ENCODE results near the gene OR2AE1. TPM values are rescaled to one million over a fixed set of nuclear protein-coding genes. Genes with fewer than 3 reads are reported as not detected.
A peak's percentile ranks its signal among the peaks of the same experiment; 100 is the strongest.

Gene OR2AE1, protein sequence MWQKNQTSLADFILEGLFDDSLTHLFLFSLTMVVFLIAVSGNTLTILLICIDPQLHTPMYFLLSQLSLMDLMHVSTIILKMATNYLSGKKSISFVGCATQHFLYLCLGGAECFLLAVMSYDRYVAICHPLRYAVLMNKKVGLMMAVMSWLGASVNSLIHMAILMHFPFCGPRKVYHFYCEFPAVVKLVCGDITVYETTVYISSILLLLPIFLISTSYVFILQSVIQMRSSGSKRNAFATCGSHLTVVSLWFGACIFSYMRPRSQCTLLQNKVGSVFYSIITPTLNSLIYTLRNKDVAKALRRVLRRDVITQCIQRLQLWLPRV
- not detected in 2 replicates for total RNA-seq (2021)
- percentile 32 among the genes with signal in this experiment for Bru-seq, nascent RNA
- BruChase-seq, experiment 1, labeled RNA remaining after a 2-hour chase, result percentile 32 among the genes with signal in this experiment
- BruChase-seq, experiment 2, labeled RNA remaining after a 6-hour chase, result percentile 6 among the genes with signal in this experiment
- long read RNA-seq, result 0 reads

GRCh38 chr7:99876933-99877332, at the start of gene OR2AE1:
TSS of gene OR2AE1 (minus strand) at chr7:99877033. CDS start at chr7:99877033, 0 bp downstream.
- Histone ChIP-seq H3K36me3 (ENCODE audit: low read depth) (no peaks in the 10 kb centered on the region), H3K79me2 (ENCODE audit: low read depth) (no peaks in the 10 kb centered on the region), H4K20me1 (ENCODE audit: insufficient read depth) (no peaks in the 10 kb centered on the region), H2AFZ (no peak within 1 kb of the TSS), H3K4me2 (no peak within 1 kb of the TSS), H3F3A (ENCODE audit: insufficient read depth, low read depth) (no peaks in the 10 kb centered on the region), H3K4me1 (replicated peaks; ENCODE audit: insufficient read depth) (no peaks in the 10 kb centered on the region), H3K27ac (no peak within 1 kb of the TSS), H3K4me3 (no peak within 1 kb of the TSS), H3K9me2 (ENCODE audit: insufficient read depth) (no peaks in the 10 kb centered on the region), H3K27me3 (ENCODE audit: insufficient read depth, low read depth) (no peaks in the 10 kb centered on the region), H3K9me3 (ENCODE audit: insufficient read depth, low read depth) (no peaks in the 10 kb centered on the region)
- BruUV-seq (replicated peaks), result no TSS peak
- TF ChIP-seq CTCF (conservative IDR thresholded peaks at IDR 0.05), result no peak
- TF ChIP-seq EZH2 (IDR thresholded peaks at IDR 0.05; ENCODE audit: low read depth), result no peak
- CTCF ChIA-PET, result no interaction called here
- POLR2A ChIA-PET (ENCODE audit: unreplicated experiment), result interaction anchor here (0.7 kb wide), 1 partner anchor 42 kb away, joined by 4 read pairs; no protein-coding TSS in a partner anchor
- DNase-seq, result no peak
- intact Hi-C loops (cut with micrococcal nuclease; ENCODE audit: unreplicated experiment), result no loop called here

DNA sequence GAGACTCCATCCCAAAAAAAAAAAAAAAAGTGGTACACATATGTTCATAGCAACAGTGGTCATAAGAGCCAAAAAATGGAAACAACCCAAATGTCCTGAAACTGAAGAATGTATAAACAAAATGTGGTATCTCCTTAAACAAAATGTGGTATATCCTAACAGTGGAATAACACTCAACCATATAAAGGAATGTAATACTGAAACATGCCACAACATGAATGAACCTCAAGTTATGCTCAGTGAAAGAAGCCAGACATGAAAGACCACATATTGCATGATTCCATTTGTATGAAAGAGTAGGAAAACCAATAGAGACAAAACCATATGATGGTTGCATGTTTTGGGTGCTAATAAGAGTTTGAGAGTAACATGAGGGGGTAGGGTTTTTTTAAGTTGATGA, 49.5 kb upstream of the OR2AE1 start:
- Histone ChIP-seq H3K4me1 (replicated peaks; ENCODE audit: insufficient read depth) (0 out of 2 replicates have a peak, but pooled peaks cover 3% of the 10 kb centered on the region), H3K79me2 (ENCODE audit: low read depth) (no peaks in the 10 kb centered on the region), H3K27ac (no peak overlapping the region), H2AFZ (no peak overlapping the region), H3F3A (ENCODE audit: insufficient read depth, low read depth) (peaks cover 5% of the 10 kb centered on the region; the same call in 1 of the 2 replicates), H4K20me1 (ENCODE audit: insufficient read depth) (no peaks in the 10 kb centered on the region), H3K4me2 (no peak overlapping the region), H3K9me3 (ENCODE audit: insufficient read depth, low read depth) (no peaks in the 10 kb centered on the region; the same call in 1 of the 2 replicates), H3K27me3 (ENCODE audit: insufficient read depth, low read depth) (peaks cover 36% of the 10 kb centered on the region), H3K36me3 (ENCODE audit: low read depth) (no peaks in the 10 kb centered on the region), H3K4me3 (no peak overlapping the region), H3K9me2 (ENCODE audit: insufficient read depth) (no peaks in the 10 kb centered on the region)
- DNase-seq, result no peak
- CTCF ChIA-PET, result no interaction called here
- POLR2A ChIA-PET (ENCODE audit: unreplicated experiment), result no interaction called here
- BruUV-seq (replicated peaks), result no TSS peak
- TF ChIP-seq EZH2 (IDR thresholded peaks at IDR 0.05; ENCODE audit: low read depth) (no peak), CTCF (conservative IDR thresholded peaks at IDR 0.05) (no peak)
- intact Hi-C loops (cut with micrococcal nuclease; ENCODE audit: unreplicated experiment), result loop anchor here (5.0 kb wide), 1 partner anchor 51 kb away; the partner anchor contains the start of gene AZGP1

GRCh38 chr7:99923200-99923599, 46.4 kb upstream of the OR2AE1 start:
- TF ChIP-seq EZH2 (IDR thresholded peaks at IDR 0.05; ENCODE audit: low read depth) (no peak), CTCF (conservative IDR thresholded peaks at IDR 0.05) (no peak)
- no peak overlapping the region for H3K27ac ChIP-seq
- no peak overlapping the region for H3K4me2 ChIP-seq
- peaks cover 9% of the 10 kb centered on the region for H3K4me1 ChIP-seq (replicated peaks; ENCODE audit: insufficient read depth)
- no TSS peak for BruUV-seq (replicated peaks)
- CTCF ChIA-PET, result interaction anchor here (0.7 kb wide), 1 partner anchor 21 kb away, joined by 3 read pairs; no protein-coding TSS in a partner anchor
- H3K4me3 ChIP-seq, result no peak overlapping the region
- H2AFZ ChIP-seq, result no peak overlapping the region
- H3K27me3 ChIP-seq (ENCODE audit: insufficient read depth, low read depth), result peaks cover 22% of the 10 kb centered on the region
- H3K36me3 ChIP-seq (ENCODE audit: low read depth), result no peaks in the 10 kb centered on the region
- no peaks in the 10 kb centered on the region; the same call in 1 of the 2 replicates for H3K9me3 ChIP-seq (ENCODE audit: insufficient read depth, low read depth)
- peaks cover 17% of the 10 kb centered on the region; the same call in 1 of the 2 replicates for H3F3A ChIP-seq (ENCODE audit: insufficient read depth, low read depth)
- no peak for DNase-seq
- H4K20me1 ChIP-seq (ENCODE audit: insufficient read depth), result no peaks in the 10 kb centered on the region
- POLR2A ChIA-PET (ENCODE audit: unreplicated experiment), result no interaction called here
- intact Hi-C loops (cut with micrococcal nuclease; ENCODE audit: unreplicated experiment), result no loop called here
- H3K9me2 ChIP-seq (ENCODE audit: insufficient read depth), result no peaks in the 10 kb centered on the region
- H3K79me2 ChIP-seq (ENCODE audit: low read depth), result peaks cover 21% of the 10 kb centered on the region

Data from PC-9 (cell line).